GM04503 (cell line): Measurements from ENCODE around the gene HSD11B1.

Experiments used
- DNase-seq: peaks from one replicate; pipeline ENCODE4 v3.0.0-alpha.2; 2012; ENCODE audit warnings: low read depth

Gene HSD11B1

GRCh38 chr1:209728466-209728865 is 23.8 kb downstream of the HSD11B1 start:
- no peak for DNase-seq

DNA sequence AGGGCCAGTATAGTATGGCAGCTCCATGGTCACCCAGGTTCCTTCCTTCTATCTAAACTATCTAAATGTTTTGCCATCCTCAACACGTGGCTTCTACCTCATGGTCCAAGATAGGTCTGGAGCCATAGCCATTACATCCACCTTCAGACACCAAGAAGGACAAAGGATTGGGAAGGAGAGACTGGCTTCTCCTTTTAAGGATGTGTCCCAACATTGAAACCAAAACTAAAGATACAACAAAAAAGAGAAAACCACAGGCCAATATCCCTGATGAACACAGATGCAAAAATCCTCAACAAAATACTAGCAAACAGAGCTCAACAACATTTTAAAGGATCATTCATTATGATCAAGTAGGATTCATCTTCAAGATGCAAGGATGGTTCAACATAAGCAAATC is 24.8 kb downstream of the HSD11B1 start:
- no peak for DNase-seq

- DNase-seq, result no peak
These were observed 28.1 kb downstream of the HSD11B1 start for GRCh38 chr1:209732725-209733124.

GRCh38 chr1:209733409-209734192 is 29.0 kb downstream of the HSD11B1 start:
- DNase-seq, result no peak

- DNase-seq, result no peak
These were observed 32.0 kb downstream of the HSD11B1 start for GRCh38 chr1:209736490-209737117.

- DNase-seq, result no peak
These were observed 32.5 kb downstream of the HSD11B1 start for GRCh38 chr1:209737118-209737505.

DNA sequence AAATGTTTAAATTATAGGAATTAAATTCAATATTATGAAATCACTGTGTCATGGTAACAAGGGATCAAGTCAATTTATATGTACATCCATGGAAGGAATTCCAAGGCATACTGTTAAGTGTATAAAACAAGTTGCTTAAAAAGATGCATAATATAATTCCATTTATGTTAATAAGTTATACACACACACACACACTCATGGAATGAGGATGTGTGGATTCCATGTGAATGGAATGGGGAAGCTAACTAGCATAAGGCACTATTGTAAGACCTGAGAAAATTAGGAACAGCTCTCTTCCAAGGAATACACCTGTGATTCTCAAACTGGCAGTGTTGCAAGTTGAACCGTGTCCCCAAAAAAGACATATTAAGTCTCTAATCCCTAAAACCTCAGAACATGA is 33.6 kb downstream of the HSD11B1 start:
- no peak for DNase-seq

DNA sequence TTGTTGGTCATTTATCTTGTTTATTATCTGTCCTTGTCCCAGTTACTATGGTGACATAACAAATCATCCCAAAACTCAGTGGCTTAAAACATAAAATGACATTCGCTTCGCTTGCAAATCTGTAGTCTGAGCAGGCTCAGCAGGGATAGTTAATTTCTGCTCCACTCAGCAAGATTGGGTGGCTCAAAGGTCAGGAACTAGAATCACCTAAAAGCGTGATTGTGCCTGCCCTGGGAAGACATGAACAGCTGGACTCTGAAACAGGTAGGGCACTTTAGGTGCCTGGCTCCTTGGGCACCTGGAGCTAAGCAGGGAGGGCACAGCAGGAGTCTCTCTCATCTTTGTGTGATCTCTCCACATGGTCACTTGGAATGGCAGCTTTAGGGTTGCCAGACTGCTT is 36.5 kb downstream of the HSD11B1 start:
- DNase-seq, result no peak

GRCh38 chr1:209741889-209742288 is 37.2 kb downstream of the HSD11B1 start:
- no peak for DNase-seq

DNA sequence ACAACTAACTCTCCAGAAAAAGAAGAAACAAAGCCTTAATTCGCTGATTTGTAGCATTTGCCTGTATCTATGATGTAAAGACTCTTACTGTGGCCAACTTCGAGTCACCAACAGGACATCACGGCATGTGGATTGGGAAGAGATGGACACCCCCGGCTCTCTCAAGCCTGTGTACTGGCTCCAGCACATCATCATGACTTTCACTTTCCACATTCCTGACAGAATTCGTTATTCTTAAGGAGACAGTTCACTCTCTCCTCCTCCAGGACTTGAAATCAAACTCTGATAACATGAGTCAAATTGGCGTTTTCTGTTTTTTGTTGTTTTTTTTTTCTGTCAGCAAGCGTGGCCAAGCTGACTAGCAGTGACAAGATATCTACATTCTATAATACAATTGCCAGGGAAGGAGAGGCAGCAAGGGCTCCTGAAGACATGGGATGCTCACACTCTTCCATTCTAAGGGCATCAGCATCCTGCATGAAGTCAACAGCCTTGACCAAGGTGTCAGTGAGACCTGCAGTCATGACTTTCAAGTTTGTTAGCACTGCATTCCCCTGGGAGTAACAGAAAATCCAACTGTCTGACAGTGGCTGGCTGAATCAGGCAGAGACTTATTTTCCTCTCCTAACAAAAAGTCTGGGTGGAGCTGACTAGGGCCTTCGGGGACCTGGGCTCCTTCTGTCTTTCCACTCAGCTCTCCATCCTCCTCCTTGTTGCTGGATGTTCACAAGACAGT is 37.9 kb downstream of the HSD11B1 start:
- no peak for DNase-seq

DNA sequence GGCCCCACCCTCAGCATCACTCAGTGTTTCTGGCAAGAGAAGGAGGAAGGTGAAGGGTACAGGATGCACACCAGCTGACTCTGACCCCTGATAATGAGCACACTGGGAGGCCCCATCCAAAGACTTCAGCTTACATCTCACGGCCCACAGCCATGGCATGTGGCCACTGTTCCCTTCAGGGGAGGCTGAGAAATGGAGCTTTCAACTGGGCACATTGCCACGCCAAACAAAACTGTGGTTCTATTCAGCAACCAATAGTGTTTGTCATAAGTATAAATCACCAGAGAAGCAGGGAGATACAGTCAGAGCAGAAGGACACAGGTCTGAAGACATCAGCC is 38.5 kb downstream of the HSD11B1 start:
- DNase-seq, result peak; percentile 34

GRCh38 chr1:209746451-209747165 is 42.0 kb downstream of the HSD11B1 start:
- no peak for DNase-seq

DNA sequence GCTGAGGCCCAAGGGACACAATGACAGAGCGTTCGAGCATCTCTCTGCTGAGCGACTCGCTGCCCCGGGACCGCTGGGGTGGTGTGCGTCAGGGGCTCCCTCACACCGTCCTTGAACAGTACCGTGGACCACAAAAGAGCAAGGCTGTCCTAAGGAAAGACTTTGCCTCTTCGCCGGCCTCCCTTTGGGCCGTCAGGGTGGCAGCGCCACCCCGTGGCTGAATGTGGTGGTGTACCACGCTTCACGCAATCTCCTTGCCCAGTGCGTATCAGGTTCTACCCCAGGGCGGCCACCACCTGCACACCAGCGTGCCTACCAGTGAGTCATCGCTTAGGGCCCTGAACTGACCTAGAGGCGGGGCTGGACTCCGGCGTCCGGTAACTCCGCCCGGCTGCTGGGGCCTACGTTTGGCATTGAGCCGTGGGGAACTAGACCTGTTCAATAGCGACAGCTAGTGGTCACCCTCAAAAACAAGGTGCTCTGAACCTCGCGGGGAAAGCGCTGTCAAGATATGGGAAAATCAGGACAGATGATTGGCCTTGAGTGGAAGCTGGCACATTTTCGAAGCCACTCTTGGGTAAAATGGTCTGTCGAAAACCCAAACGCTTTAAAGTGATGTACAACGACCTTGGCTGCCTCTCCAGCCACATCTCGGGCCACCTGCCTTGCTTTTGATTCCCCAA is 43.1 kb downstream of the HSD11B1 start:
- no peak for DNase-seq

GRCh38 chr1:209748620-209749019 is 44.0 kb downstream of the HSD11B1 start:
- DNase-seq, result no peak

DNA sequence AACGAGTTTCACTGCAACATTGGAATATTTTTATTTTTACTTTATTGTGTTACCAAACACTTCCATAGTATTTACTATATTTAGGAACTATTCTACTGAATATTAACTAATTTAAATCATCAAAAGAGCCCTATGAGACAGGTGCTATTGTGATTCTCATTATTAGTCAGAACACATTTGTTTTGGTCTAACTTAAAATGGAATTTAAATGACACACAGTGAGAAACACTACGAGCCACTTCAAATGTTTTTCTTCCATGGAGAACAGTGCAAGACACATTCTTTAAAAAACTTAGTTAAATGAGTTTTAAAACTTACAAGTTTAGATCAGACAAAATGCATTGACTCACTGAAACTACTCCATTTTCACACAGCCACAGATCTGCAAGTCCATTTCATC is 44.6 kb downstream of the HSD11B1 start:
- no peak for DNase-seq

- DNase-seq, result no peak
These were observed 45.2 kb downstream of the HSD11B1 start for GRCh38 chr1:209749670-209750323.

- DNase-seq, result no peak
These were observed 47.1 kb downstream of the HSD11B1 start for GRCh38 chr1:209751627-209752231.

- DNase-seq, result no peak
These were observed 48.2 kb downstream of the HSD11B1 start for GRCh38 chr1:209752890-209753289.

- no peak for DNase-seq
These were observed 50.6 kb downstream of the HSD11B1 start for GRCh38 chr1:209755256-209755655.

- DNase-seq, result no peak
These were observed 51.4 kb downstream of the HSD11B1 start, which contains the start of gene TRAF3IP3 for GRCh38 chr1:209755926-209756614. TRAF3IP3 (plus strand) TSS chr1:209756053; CDS start chr1:209760040, 3,987 bp downstream.
